Omental fat pad (tissue), 4 donors: ENCODE measurements around the gene RNF144A. TPM values are rescaled to one million over a fixed set of nuclear protein-coding genes. Genes with fewer than 3 reads are reported as not detected.
"Not testable (repeated sequence)": the region's sequence is repeated elsewhere in the genome, so short reads cannot be mapped to it uniquely, and the experiment has no call there.

Source experiments
- ATAC-seq: fragments of 150-250 bp; one replicate; pipeline ENCODE4 v1.9.1; 2016; ENCODE audit warnings: mild to moderate bottlenecking, moderate library complexity; ENCODE audit not compliant: low FRiP score
- DNase-seq: peaks from one replicate; pipeline ENCODE4 v3.0.0-alpha.2; 2019; ENCODE audit warnings: low spot score
- total RNA-seq, 4 donors: library from RNA; depleted of rRNA; stranded (reverse); fragments of >200 nt; gene quantifications; one replicate each; pipeline ENCODE4 v1.1.0, GENCODE V29; 2016
- TF ChIP-seq, protein P1 (sequence below), 3 donors: fragments of 450-650 bp; IDR thresholded peaks; one replicate each; pipeline ENCODE4 v1.5.1; 2016 to 2017; ENCODE audit warnings: antibody characterized with exemption in 3 of 3, mild to moderate bottlenecking in 3 of 3, moderate library complexity in 2 of 3

The RNF144A gene
- total RNA-seq, 4 donors from 2014 or later, result 12.6 to 39.9 (median 16.3) TPM

DNA sequence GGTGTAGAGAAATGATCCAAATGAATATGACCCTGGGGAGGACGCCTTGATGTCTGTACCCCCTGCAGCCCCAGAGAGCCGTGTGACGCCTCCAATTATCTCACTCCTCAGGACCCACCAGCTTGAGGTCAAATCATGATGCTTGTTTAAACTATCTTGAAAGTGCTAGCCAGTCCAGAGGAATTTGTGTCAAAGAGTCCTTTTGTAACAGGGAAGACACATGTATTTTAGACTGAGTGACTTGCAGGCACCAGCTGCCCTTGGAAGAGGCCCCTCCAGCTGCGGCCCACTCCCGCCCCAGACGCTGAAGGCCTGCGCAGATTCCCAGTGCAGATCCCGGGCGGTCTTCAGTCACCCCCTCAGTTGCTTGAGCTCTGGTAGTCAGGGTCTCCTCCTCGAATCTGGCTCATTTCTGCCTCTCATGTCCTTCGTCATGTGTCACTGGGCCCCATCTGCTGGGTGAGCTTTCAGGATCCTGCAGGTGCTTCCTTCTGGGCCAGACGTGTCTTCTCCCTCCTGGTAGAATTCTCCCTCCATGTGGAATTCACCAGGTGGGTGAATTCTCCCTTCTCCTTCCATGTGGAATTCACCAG lies 77.4 kb downstream of the RNF144A start:
- TF ChIP-seq, protein P1, sequence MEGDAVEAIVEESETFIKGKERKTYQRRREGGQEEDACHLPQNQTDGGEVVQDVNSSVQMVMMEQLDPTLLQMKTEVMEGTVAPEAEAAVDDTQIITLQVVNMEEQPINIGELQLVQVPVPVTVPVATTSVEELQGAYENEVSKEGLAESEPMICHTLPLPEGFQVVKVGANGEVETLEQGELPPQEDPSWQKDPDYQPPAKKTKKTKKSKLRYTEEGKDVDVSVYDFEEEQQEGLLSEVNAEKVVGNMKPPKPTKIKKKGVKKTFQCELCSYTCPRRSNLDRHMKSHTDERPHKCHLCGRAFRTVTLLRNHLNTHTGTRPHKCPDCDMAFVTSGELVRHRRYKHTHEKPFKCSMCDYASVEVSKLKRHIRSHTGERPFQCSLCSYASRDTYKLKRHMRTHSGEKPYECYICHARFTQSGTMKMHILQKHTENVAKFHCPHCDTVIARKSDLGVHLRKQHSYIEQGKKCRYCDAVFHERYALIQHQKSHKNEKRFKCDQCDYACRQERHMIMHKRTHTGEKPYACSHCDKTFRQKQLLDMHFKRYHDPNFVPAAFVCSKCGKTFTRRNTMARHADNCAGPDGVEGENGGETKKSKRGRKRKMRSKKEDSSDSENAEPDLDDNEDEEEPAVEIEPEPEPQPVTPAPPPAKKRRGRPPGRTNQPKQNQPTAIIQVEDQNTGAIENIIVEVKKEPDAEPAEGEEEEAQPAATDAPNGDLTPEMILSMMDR (IDR thresholded peaks at IDR 0.05), result no peak
- DNase-seq (no peak), ATAC-seq (no peak)

- ATAC-seq, result no peak
- TF ChIP-seq, protein P1 (IDR thresholded peaks at IDR 0.05), result no peak
- DNase-seq, result no peak
Observed at GRCh38 chr2:6995391-6996097, 78.3 kb downstream of the RNF144A start.

DNA sequence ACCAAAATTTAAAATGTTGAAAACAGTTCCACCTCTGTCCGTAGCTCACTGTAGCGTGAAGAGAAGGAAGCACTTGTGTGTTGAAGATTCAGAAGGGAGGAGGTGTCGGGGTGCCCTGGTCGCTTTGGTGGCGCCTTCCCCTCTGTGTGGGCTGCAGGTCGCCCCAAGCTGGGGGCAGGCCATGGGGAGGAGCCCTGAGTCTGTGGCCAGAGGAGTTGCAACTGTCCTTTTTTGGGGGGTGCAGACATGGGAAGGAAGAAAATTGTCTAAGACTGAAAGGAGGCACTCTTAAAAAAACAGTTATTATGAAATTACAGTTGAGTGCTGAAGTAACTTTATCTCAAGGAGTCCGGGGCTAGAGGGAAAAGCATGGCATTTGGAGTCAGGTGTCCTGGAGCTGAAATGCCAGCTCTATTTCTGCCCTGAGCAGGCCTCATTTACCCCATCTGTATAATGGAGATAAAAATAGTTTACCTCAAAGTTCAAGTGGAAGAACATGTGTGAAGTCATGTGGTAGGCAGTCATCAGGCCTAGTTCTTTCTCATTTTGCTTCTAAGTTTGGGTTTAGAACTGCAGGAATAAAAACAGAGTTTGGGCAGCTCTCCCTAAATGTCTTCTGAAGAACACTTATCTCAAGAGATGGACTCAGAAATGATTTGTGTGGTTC lies 82.1 kb downstream of the RNF144A start:
- DNase-seq (no peak), ATAC-seq (no peak)
- TF ChIP-seq, protein P1 (IDR thresholded peaks at IDR 0.05), result no peak

GRCh38 chr2:7001395-7001794 lies 84.2 kb downstream of the RNF144A start:
- ATAC-seq, DNase-seq: not testable (repeated sequence)

DNA sequence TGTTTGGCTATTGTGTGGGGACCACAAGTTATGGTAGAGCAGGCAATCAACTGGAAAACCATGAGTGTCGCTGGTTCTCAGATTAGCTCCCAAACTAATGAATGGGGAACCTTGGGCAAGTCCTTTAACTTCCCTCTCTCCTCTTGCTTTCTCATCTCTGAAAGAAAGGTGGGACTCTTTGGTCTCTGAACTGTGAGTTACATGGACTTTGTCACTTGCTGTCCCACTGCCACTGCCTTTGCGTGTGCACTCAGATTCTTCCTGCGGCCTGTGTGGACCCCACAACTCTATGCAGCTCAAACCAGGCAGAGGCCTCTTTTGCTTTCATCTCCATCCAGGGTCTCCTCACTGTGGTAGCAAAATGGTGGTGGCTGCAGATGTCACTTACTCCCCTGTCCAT lies 86.7 kb downstream of the RNF144A start:
- no peak for ATAC-seq
- DNase-seq, result no peak
- TF ChIP-seq, protein P1 (IDR thresholded peaks at IDR 0.05), result no peak

DNA sequence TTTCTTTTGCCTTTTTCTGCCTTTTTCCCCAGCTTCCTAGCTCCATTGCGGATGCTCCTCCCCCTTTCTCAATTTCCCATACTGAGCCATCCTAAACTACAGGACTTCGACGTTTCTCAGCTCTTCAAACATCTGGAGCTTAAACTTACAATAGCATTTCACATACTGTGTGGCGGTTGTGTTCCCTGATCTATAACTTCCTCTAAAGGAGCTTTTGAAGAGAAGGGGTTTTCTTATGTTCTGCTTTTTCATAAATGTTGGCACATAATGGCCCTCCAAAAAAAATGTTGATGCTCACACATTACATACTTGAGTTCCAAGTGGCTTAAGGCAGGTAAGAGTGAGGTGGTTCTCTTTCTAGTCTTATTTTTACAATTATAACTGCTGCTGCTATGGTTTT lies 87.4 kb downstream of the RNF144A start:
- TF ChIP-seq, protein P1 (IDR thresholded peaks at IDR 0.05), result no peak
- ATAC-seq (no peak), DNase-seq (no peak)

GRCh38 chr2:7007488-7007845 lies 90.3 kb downstream of the RNF144A start:
- ATAC-seq, result no peak
- TF ChIP-seq, protein P1 (IDR thresholded peaks at IDR 0.05), result no peak
- DNase-seq, result no peak
